NCI-H2029 treated with DMSO at 0.1 percent for 48 hours (cell line): Measurements from ENCODE around the gene UBE2O.
A peak's percentile ranks its signal among the peaks of the same experiment; 100 is the strongest.

ENCODE experiments used
- DNase-seq: peaks from one replicate; lab custom pipeline; 2025; lab: John Stamatoyannopoulos, UW

The UBE2O gene

GRCh38 chr17:76414334-76415295 lies 38.3 kb downstream of the UBE2O start:
- DNase-seq, result peak; percentile 11

- no peak for DNase-seq
These were observed 41.7 kb downstream of the UBE2O start for GRCh38 chr17:76411247-76411646.

GRCh38 chr17:76410328-76410965 lies 42.5 kb downstream of the UBE2O start:
- no peak for DNase-seq

- DNase-seq, result peak; percentile 8
These were observed 44.7 kb downstream of the UBE2O start for GRCh38 chr17:76408037-76408849.

- DNase-seq, result no peak
These were observed 45.4 kb downstream of the UBE2O start for GRCh38 chr17:76407509-76407908.

GRCh38 chr17:76405967-76406647 lies 46.8 kb downstream of the UBE2O start:
- peak; percentile 11 for DNase-seq

GRCh38 chr17:76405607-76405966 lies 47.4 kb downstream of the UBE2O start:
- DNase-seq, result no peak

GRCh38 chr17:76404976-76405563 lies 47.9 kb downstream of the UBE2O start:
- DNase-seq, result no peak

- DNase-seq, result no peak
These were observed 48.7 kb downstream of the UBE2O start for GRCh38 chr17:76404256-76404655.

- no peak for DNase-seq
These were observed 50.2 kb downstream of the UBE2O start for GRCh38 chr17:76402711-76403110.

GRCh38 chr17:76399175-76400172 lies 53.5 kb downstream of the UBE2O start:
- no peak for DNase-seq

- no peak for DNase-seq
These were observed 54.3 kb downstream of the UBE2O start for GRCh38 chr17:76398523-76399174.

- peak; percentile 23 for DNase-seq
These were observed 55.0 kb downstream of the UBE2O start for GRCh38 chr17:76397687-76398522.

- DNase-seq, result no peak
These were observed 55.8 kb downstream of the UBE2O start for GRCh38 chr17:76397184-76397583.

- DNase-seq, result no peak
These were observed 57.0 kb downstream of the UBE2O start for GRCh38 chr17:76395980-76396379.

GRCh38 chr17:76394166-76394565 lies 58.8 kb downstream of the UBE2O start:
- no peak for DNase-seq

GRCh38 chr17:76391200-76391715 lies 61.7 kb downstream of the UBE2O start:
- no peak for DNase-seq

GRCh38 chr17:76390003-76390421 lies 62.9 kb downstream of the UBE2O start:
- no peak for DNase-seq
